Common myeloid progenitor, CD34-positive (primary cell): Measurements from ENCODE around the gene FYCO1.

Experiments used
- CTCF ChIA-PET: fragments of 350-600 bp; sonication (Branson Sonifier 250); formaldehyde crosslinking; loops from one replicate; lab custom pipeline; 2021; ENCODE audit warnings: antibody characterized with exemption; lab: Charles Lee
- POLR2A ChIA-PET: fragments of 350-600 bp; sonication (Branson Sonifier 250); formaldehyde crosslinking; loops from one replicate; lab custom pipeline; 2021; ENCODE audit warnings: antibody characterized with exemption; lab: Charles Lee
- DNase-seq, 3 donors: peaks; one replicate each; pipeline versions ENCODE4 v3.0.0 to v3.0.0-alpha.2; 2013
- H3K27ac ChIP-seq, 2 experiments: 1 replicate in 1 of 2; 2 replicates in 1 of 2; pipeline ENCODE4 v1.7.0; 2013; ENCODE audit warnings: inconsistent platforms in 2 of 2, low read length in 2 of 2, mild to moderate bottlenecking in 2 of 2, low read depth in 1 of 2, moderate library complexity in 1 of 2; ENCODE audit not compliant: severe bottlenecking in 2 of 2, insufficient read depth in 1 of 2, poor library complexity in 1 of 2
- H3K27me3 ChIP-seq, 5 experiments: replicated peaks in 2 of 5; 1 replicate in 3 of 5; 2 replicates in 2 of 5; pipeline versions ENCODE4 v1.6.1 to v1.7.0; 2013; ENCODE audit warnings: low read length in 4 of 5, mild to moderate bottlenecking in 2 of 5, moderate library complexity in 2 of 5, inconsistent platforms in 1 of 5; ENCODE audit not compliant: insufficient read depth in 5 of 5, control insufficient read depth in 4 of 5
- H3K36me3 ChIP-seq, 4 experiments: 1 replicate in 2 of 4; 2 replicates in 2 of 4; pipeline versions ENCODE4 v1.6.1 to v1.7.0; 2013; ENCODE audit warnings: low read length in 3 of 4, control low read depth in 1 of 4, mild to moderate bottlenecking in 1 of 4; ENCODE audit not compliant: control insufficient read depth in 4 of 4, insufficient read depth in 4 of 4
- H3K4me1 ChIP-seq, 4 experiments: 1 replicate in 3 of 4; 2 replicates in 1 of 4; pipeline versions ENCODE4 v1.6.1 to v1.7.1; 2013; ENCODE audit warnings: low read length in 3 of 4, mild to moderate bottlenecking in 3 of 4, control low read depth in 1 of 4, inconsistent platforms in 1 of 4, moderate library complexity in 1 of 4; ENCODE audit not compliant: control insufficient read depth in 4 of 4, insufficient read depth in 4 of 4; ENCODE audit errors: control extremely low read depth in 1 of 4
- H3K4me3 ChIP-seq, 7 experiments: 1 replicate in 4 of 7; 2 replicates in 3 of 7; pipeline versions ENCODE4 v1.5.1 to v1.7.0; 2013; ENCODE audit warnings: mild to moderate bottlenecking in 7 of 7, low read length in 6 of 7, moderate library complexity in 6 of 7, inconsistent platforms in 2 of 7, low read depth in 2 of 7, control low read depth in 1 of 7; ENCODE audit not compliant: insufficient read depth in 4 of 7, control insufficient read depth in 1 of 7; ENCODE audit errors: extremely low read depth in 1 of 7
- H3K9me3 ChIP-seq, 5 experiments: 1 replicate in 4 of 5; 2 replicates in 1 of 5; pipeline versions ENCODE4 v1.6.1 to v1.7.1; 2013; ENCODE audit warnings: low read length in 4 of 5, mild to moderate bottlenecking in 2 of 5, inconsistent platforms in 1 of 5, low read depth in 1 of 5, moderate library complexity in 1 of 5; ENCODE audit not compliant: control insufficient read depth in 4 of 5, insufficient read depth in 2 of 5; ENCODE audit errors: control extremely low read depth in 1 of 5
- WGBS: methylation state at CpG from one replicate; pipeline ENCODE4 v1.1.5; 2013; ENCODE audit not compliant: insufficient coverage; 5-methylcytosine and 5-hydroxymethylcytosine counted together

FYCO1 gene

DNA sequence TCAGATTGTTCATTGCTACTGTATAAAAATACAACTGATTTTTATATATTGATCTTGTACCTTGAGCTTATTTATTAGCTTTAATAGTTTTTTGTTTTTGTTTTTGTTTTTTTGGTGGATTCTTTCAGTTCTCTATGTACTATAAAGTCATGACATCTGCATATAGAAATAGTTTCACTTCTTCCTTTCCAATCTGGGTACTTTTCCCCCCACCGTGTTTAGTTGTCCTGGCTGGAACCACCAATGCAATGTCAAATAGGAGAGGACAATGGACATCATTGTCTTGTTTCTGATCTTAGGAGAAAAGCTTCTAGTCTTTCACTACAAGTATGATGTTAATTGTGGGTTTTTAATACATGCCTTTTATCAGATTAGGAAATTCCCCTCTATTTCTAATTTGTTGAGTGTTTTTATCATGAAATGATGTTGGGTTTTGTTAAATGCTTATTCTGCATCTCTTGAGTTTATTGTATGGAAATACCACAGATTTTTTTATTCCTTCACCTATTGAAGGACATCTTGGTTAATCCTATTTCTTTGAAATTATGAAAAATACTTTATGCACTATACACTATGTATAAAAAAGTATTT is 34.4 kb upstream of the FYCO1 start:
- POLR2A ChIA-PET: no interaction called here
- Histone ChIP-seq H3K27me3 (no peaks in the 10 kb centered on the region), H3K27ac (no peak overlapping the region), H3K36me3 (no peaks in the 10 kb centered on the region), H3K4me1 (no peaks in the 10 kb centered on the region), H3K4me3 (no peak overlapping the region), H3K9me3 (peaks cover 3 to 28% (median 22%) of the 10 kb centered on the region in 5 experiments)
- no peak for DNase-seq
- WGBS: no CpG with 5 or more reads among the region's 1 CpG
- CTCF ChIA-PET: interaction anchor here (1.2 to 1.5 kb wide), 3 partner anchors 11 to 91 kb away, joined by 3 to 4 read pairs (median 4); no protein-coding TSS in a partner anchor

DNA sequence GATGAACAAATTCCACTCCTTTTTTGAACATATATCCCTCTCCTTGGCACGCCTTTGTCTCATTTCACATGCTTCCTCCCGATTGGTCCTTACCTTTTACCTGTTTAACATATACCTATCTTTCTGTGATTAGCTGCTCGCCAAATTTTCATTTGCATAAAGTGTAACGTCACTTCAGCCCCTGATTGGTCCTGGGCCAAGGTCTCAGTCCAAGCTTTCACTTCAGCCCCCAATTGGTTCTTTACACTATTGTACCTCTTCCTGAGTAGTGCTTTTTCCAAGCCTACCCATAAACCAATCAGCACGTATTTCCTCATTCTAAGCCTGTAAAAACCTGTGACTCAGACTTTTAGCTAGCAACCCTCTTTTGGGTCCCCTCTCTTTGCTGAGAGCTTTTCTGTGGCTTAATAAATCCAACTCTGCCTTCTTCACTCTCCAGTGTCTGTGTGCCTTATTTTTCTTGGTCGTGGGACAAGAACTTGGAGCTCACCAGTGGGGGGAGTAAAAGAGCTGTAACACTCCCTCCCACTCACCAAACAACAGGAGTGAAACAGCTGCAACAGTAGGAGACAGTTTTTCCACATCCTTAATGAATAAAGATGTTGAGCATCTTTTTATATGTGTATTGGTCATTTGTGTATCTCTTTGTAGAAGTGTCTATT is 32.2 kb upstream of the FYCO1 start:
- CTCF ChIA-PET: interaction anchor here (1.0 to 1.2 kb wide), 3 partner anchors 9 to 18 kb away, joined by 3 to 5 read pairs (median 3); no protein-coding TSS in a partner anchor
- no peak overlapping the region for H3K4me3 ChIP-seq
- H3K36me3 ChIP-seq: no peaks in the 10 kb centered on the region
- DNase-seq: peak in 1 of 3 donors; percentile 11
- H3K27me3 ChIP-seq: no peaks in the 10 kb centered on the region
- no peaks in the 10 kb centered on the region for H3K4me1 ChIP-seq
- no peak overlapping the region for H3K27ac ChIP-seq
- 99% methylated on average over 5 of the region's 6 CpGs for WGBS
- H3K9me3 ChIP-seq: peaks cover 3 to 28% (median 22%) of the 10 kb centered on the region in 5 experiments
- POLR2A ChIA-PET: no interaction called here

DNA sequence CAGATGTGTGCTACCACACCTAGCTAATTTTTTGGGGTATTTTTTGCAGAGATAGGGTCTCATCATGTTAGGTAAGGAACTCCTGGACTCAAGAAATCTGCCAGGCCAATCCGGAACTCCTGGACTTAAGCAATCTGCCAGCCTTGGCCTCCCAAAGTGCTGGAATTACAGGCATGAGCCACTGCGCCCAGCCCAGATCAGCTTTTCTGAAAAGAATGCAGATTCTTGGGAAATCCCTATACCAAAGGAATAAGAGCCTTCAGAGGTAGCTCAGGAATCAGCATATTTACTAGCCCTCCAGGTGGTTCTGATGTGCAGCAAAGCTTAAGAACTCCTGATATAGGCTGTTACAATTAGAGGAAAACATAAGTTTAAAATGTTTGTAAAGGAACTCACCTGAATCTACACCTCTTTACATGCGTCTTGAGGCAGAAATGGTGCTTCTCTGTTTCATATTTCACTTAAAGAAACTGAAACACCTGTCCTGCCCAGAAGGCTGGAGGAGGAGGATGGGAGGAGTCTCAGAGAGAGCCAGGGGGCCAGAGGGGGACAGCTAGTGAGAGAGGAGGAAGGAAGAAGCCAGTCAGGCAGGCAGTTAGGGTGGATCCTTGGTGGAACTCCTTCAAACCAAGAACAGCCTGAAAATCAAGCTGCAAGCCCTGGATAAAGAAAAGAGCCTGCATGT is 31.5 kb upstream of the FYCO1 start, which contains the start of gene XCR1:
Gene XCR1 (minus strand): TSS at position 463 of the 685 bp plus-strand sequence. CDS start 5,536 bp downstream, outside the sequence.
- no peaks in the 10 kb centered on the region for H3K36me3 ChIP-seq
- no peaks in the 10 kb centered on the region for H3K4me1 ChIP-seq
- POLR2A ChIA-PET: no interaction called here
- no peak for DNase-seq
- H3K4me3 ChIP-seq: no peak within 1 kb of the TSS
- H3K9me3 ChIP-seq: peaks cover 3 to 26% (median 19%) of the 10 kb centered on the region in 5 experiments
- 95% methylated on average over 2 of the region's 3 CpGs for WGBS
- CTCF ChIA-PET: interaction anchor here (1.1 kb wide), 1 partner anchor 9 kb away, joined by 3 read pairs; no protein-coding TSS in a partner anchor
- H3K27me3 ChIP-seq: no peaks in the 10 kb centered on the region
- H3K27ac ChIP-seq: no peak within 1 kb of the TSS

DNA sequence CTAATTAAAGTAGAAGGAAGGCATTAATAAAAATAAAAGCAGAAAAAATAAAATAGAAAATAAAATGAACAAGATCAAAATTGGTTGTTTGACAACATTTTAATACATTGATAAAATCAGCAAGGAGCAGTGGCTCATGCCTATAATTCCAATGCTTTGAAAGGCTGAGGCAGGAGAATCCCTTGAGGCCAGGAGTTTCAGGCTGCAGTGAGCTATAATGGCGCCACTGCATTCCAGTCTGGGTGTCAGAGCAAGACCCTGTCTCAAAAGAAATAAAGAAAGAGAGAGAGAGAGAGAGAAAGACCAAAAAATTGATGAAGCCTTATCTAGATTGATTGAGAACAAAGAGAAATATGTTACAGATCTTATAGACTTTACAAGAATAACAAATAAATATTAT is 29.5 kb upstream of the FYCO1 start:
- H3K27me3 ChIP-seq: no peaks in the 10 kb centered on the region
- no peak overlapping the region for H3K27ac ChIP-seq
- no peaks in the 10 kb centered on the region for H3K4me1 ChIP-seq
- no CpG with 5 or more reads among the region's 1 CpG for WGBS
- no peak for DNase-seq
- POLR2A ChIA-PET: no interaction called here
- H3K4me3 ChIP-seq: no peak overlapping the region
- peaks cover 3 to 15% (median 9%) of the 10 kb centered on the region in 5 experiments for H3K9me3 ChIP-seq
- CTCF ChIA-PET: no interaction called here
- H3K36me3 ChIP-seq: no peaks in the 10 kb centered on the region

DNA sequence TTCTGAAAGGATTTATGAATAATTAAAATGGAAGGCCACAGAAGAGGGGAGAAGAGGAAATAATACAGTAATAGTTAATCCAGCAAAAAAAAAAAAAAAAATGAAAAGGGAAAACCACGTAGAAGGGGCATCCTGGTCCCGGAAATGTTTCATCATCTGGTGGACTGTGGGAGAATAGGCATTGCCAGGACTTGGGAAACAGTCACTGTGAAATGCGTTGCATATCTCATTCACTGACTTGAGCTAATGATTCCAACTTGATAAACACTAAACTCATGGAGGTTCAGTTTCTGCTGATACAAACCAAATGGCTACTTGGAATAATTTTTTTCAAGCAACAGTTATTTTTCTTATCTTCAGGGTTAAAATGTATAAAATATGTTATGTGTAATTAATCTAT is 28.5 kb upstream of the FYCO1 start:
- Histone ChIP-seq H3K4me1 (no peaks in the 10 kb centered on the region), H3K27me3 (no peaks in the 10 kb centered on the region), H3K9me3 (peaks cover 3 to 14% (median 9%) of the 10 kb centered on the region in 5 experiments), H3K36me3 (no peaks in the 10 kb centered on the region), H3K4me3 (no peak overlapping the region), H3K27ac (no peak overlapping the region)
- WGBS: no CpG with 5 or more reads among the region's 3 CpGs
- ChIA-PET POLR2A (no interaction called here), CTCF (interaction anchor here (0.7 to 1.4 kb wide), 2 partner anchors 40 to 101 kb away, joined by 3 read pairs; no protein-coding TSS in a partner anchor)
- no peak for DNase-seq

DNA sequence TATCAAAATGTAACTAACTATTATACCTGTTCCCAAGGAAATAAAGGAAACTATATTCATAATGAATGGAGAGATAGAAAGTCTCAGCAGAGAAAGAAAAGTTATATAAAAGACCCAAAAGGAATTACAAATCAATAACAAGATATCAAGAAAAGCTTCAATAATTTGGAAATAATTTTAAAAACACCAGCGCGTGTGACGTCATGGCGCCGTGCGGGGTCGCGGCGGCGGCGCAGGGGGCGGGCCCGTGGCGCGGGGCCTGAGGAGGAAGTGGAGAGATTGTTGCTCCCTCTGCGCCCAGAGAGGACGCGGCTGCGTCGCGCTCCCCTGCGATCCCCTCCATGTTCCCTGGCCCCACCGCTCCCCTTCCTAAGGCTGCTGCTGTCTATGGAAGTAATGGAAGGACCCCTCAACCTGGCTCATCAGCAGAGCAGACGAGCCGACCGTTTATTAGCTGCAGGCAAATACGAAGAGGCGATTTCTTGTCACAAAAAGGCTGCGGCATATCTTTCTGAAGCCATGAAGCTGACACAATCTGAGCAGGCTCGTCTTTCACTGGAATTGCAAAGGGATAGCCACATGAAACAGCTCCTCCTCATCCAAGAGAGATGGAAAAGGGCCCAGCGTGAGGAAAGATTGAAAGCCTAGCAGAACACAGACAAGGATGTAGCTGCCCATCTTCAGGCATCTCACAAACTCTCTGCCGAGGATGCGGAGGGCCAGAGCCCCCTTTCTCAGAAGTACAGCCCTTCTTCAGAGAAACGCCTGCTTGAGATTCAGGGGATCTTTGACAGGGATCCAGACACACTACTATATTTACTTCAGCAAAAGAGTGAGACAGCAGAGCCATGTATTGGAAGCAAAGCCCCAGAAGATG is 27.5 kb upstream of the FYCO1 start:
- CTCF ChIA-PET: interaction anchor here (0.7 to 1.4 kb wide), 2 partner anchors 39 to 100 kb away, joined by 3 read pairs; no protein-coding TSS in a partner anchor

More for the DNA sequence above, 27.5 kb upstream of the FYCO1 start:
- Histone ChIP-seq H3K36me3 (no peaks in the 10 kb centered on the region), H3K4me3 (no peak overlapping the region), H3K27ac (no peak overlapping the region), H3K27me3 (no peaks in the 10 kb centered on the region), H3K9me3 (peaks cover 3 to 13% (median 9%) of the 10 kb centered on the region in 5 experiments), H3K4me1 (no peaks in the 10 kb centered on the region)
- no peak for DNase-seq
- WGBS: 94% methylated on average over 29 of the region's 34 CpGs
- POLR2A ChIA-PET: no interaction called here
